ENCODE measurements around the gene PRICKLE3.

- TF ChIP-seq CTCF (IDR thresholded peaks at IDR 0.05), result no peak
- TF ChIP-seq POLR2A (IDR thresholded peaks at IDR 0.05), result no peak
- no peak for TF ChIP-seq POLR2AphosphoS5 (IDR thresholded peaks at IDR 0.05)
- TF ChIP-seq EP300 (IDR thresholded peaks at IDR 0.05; ENCODE audit: low read depth), result no peak
Observed at GRCh38 chrX:49139713-49140112, 46.5 kb downstream of the PRICKLE3 start.
